HG02938 (cell line): ENCODE results near the gene SLC4A4.

Experiments used
- ATAC-seq: cut with Tn5 transposase; IDR thresholded peaks from one replicate; pipeline ENCODE4 v1.9.1; 2021; ENCODE audit warnings: mild to moderate bottlenecking, moderate library complexity; ENCODE audit not compliant: unreplicated experiment

SLC4A4 gene

GRCh38 chr4:71356924-71357663 is 18.3 kb downstream of the SLC4A4 start:
- no peak for ATAC-seq

DNA sequence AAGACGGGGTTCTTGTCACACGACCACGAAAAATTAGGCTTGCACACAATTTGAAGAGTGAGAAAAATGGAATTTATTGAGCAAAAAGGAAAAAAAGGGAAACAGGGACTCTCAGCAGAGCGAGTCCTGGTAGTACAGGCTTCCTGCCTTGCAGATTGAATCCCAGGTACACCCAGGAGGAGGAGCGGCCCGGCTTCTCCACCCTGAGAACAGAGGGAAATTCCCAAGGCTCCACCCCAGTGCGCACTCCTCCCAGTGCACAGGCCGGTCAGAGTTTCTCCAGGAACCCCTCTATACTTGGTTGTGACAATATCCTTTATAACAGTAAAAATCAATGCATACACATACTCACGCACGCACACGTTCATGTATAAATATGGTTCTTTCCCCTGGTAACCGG is 22.0 kb downstream of the SLC4A4 start:
- ATAC-seq = no peak

DNA sequence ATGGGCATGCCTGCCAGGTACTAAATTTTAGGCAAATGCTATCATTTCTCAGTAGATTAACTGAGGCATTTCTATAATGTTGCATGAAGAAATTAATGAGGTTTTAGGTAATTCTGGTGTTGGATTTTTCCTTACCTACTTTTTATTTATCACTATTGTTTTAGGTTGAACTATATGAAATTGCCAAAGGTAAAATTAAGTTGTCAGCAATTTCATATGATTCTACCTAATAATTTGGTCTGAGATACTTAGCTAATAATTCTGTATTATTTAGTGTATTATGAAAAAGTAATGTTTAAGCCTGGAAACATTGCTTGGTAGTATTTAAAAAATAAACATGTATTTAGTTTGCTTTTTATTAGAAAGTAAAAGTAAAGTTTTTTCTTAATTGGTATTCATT is 22.7 kb downstream of the SLC4A4 start:
- ATAC-seq = no peak

- no peak for ATAC-seq
Observed at GRCh38 chr4:71366766-71367165, 27.9 kb downstream of the SLC4A4 start.

DNA sequence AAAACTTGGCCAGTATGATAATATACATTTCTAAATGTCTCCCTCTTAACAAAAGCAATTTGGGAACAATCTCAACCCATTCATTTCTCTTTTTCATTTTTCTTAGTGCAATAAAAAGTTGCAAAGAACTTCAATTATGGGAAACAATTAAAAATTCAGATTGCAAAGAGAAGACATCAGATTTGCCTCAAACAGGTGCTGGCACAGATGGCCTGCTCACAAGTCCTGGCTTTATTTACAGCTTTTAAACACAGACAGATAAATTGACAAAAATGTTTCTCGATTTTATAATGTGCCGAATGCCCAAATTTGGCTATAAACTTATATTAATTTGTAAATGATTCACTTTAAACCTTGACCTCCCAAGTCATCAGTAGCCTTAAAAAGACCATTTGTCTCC is 28.7 kb downstream of the SLC4A4 start:
- ATAC-seq = no peak

DNA sequence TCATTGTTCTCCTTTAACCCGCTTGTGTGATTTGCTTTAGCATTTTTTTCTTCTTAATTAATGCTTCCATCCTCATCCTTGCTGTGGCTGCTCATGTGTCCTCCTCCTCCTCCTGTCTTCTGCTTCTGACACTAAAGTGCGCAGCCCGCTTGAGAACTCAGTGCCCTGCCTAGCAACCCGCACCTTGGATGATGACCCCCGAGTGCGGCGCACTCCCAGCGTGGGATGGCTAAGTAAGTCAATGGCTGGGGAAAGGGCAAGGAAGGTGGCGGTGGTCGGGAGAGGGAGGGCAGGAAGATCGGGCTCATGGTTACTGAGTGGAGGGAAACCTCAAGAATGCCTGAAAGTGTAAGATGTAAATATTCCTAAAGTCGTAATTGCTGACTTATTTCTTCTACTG is 30.1 kb downstream of the SLC4A4 start:
- ATAC-seq = no peak

DNA sequence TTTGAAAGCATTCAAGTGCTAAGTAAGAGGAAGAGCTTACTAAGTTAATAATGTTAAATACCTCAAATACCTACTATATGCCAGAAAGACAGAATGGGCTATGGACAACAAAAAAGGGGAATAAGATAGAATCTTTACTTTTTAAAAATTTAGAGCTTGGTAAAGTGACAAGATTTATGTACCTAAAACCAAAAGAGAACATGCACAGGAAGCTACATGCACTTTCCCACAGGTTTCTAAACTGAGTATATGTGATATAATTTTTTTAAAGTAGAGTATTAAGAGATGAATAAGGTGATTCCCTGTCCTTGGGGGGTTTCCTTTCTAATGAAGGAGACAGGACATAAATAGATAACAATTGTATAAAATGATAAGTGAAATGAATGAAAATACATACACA is 30.7 kb downstream of the SLC4A4 start:
- ATAC-seq = no peak

DNA sequence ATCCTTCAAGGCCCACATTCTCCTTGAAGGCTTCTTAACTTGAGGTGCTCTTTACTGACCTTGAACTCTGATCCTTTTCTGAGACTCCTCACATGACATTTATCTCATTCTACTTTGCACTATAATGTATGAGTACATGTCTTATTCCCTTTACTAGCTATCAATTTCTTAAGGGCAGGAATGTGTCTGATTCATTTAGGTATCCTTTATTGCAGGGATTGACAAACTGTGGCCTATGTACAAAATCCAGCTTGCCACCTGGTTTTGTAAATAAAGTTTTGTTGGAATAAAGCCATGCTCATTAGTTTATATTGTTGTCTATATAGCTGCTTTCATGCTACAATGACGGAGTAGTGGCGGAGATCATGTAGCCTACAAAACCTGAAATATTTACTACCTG is 36.7 kb downstream of the SLC4A4 start:
- no peak for ATAC-seq

DNA sequence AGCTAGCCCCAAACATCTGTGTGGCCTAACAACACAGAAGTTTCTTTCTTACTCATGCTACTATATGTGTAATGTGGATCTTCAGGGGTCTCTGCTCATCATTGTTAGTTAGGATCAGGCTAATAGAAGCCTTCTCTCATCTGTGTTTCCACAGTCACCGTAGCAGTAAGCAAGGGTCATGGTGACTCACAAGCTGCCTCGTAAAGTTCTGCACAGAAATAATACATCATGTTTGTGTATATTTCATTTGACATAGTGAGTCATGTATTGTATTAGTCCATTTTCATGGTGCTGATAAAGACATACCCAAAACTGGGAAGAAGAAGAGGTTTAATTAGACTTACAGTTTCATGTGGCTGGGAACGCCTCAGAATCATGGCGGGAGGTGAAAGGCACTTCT is 38.7 kb downstream of the SLC4A4 start:
- no peak for ATAC-seq

DNA sequence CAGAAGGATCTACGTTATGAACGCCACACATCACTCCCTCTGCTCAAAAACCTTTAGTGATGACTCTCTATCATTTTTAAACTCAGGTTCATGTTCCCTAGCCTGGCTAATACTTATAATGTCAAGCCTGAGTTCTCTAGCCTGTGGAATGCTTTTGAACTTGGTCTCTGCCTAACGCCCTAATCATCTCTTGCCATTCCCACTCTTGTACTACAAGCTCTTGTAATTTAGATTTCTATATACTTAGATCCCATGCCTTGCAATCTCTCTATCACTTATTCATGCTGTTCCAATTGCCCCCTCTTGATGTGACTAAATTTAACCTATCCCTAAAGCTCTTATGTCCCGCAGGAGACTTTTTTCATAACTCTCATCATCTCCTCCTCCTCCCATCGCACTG is 40.3 kb downstream of the SLC4A4 start:
- ATAC-seq = no peak

- ATAC-seq = no peak
Observed at GRCh38 chr4:71380788-71381187, 42.0 kb downstream of the SLC4A4 start.

DNA sequence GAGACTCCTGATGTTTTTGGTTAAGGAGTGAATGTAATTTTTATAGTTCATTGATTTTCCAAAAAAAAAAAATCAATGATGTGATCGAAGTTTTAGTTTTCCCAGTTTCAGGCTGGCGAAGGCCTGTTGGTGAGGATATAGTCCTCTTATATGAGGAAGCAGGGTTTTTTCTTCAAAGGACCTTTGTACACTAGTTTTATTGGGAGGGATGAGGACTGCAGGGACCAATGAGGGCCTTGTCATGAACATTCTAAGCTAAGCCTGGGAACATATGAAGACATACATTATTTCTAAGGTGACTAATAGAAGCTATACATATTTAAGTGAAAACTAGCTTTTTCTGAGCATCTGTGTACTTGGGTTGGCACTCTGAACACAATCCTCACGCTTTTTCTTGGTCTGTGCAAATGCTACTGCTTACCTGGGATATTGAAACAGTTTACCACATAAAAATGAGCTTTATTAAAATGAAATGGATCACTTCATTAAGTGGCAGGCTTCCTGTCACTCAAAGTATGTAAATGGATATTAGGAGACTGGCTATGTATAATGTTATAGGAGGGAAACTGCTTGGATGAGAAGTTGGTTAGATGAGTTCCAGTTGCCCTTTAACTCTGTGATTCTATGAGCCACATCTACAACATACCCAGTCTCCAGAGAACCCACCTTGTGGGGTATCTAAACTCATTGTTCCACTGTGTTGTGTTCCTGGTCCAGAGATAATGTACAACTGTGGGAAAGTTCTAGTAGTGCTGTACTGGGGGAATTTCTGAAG is 43.5 kb downstream of the SLC4A4 start:
- no peak for ATAC-seq

GRCh38 chr4:71382900-71383560 is 44.2 kb downstream of the SLC4A4 start:
- no peak for ATAC-seq

GRCh38 chr4:71383984-71384383 is 45.2 kb downstream of the SLC4A4 start:
- no peak for ATAC-seq

- ATAC-seq = no peak
Observed at GRCh38 chr4:71389149-71389827, 50.5 kb downstream of the SLC4A4 start.

GRCh38 chr4:71392109-71392508 is 53.3 kb downstream of the SLC4A4 start:
- ATAC-seq = no peak

DNA sequence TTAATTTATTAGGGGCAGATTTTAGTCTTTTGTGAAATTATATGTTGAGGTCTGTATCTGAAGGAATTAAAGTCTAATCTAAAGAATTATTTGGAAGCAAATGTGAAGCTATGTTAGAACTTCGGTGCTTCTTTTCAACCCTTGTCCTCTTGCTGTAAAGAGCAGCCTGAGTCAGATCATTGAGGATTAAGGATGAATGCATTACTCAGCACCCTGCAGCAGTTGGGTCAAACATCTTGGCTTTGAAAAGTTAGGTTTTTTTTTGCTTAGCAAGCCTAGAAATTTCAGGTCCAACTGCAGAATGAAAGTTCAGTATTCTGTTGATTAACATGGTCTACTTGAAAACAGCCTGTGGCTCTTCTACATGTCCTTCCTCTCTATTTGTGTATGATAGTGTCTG is 57.6 kb downstream of the SLC4A4 start:
- ATAC-seq = no peak

DNA sequence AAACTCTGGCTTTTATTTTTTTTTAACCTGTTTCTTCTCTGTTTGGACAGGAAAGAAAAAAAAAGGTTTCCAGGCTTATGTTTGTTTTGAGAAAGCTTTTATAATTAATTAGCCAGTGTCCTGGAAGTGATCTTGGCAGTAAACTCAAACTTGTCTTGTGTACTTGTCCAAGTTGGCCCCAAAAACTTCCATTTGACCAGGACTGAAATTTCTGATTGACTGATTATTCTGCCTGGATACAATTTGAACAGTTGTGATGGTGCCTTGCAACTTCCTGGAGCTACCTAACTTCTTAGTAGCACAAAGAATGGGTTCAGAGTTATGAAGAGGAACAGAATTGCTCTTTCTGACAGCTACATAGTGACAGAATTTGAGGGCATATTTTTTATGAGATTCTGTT is 62.0 kb downstream of the SLC4A4 start:
- ATAC-seq = no peak

- ATAC-seq = no peak
Observed at GRCh38 chr4:71402616-71403015, 63.8 kb downstream of the SLC4A4 start.

DNA sequence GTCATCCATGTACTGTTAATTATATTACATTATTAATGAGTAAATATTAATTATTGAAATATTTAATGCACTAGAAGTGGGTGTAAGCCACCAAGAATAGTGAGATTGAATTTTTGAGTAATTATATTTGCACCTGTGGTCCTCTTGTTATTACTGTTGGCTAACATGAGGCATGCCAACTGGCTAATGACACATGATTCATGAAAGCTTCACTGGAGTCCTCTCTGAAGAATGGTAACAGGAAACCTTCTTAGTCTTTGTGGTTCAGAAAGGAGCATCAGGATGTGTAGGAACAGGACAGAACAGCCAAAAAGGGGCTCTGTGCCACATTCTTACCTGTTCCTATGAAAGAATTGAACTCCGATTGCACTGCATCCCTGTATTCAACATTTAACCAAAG is 65.2 kb downstream of the SLC4A4 start:
- ATAC-seq = no peak

- no peak for ATAC-seq
Observed at GRCh38 chr4:71405791-71406190, 67.0 kb downstream of the SLC4A4 start.
